Placental epithelial cell (primary cell): Measurements from ENCODE around the gene NLRP9. TPM values are rescaled to one million over a fixed set of nuclear protein-coding genes. Genes with fewer than 3 reads are reported as not detected.

Experiments used
- small RNA-seq: library from RNA; depleted of rRNA; stranded (forward); fragments of <200 nt; gene quantifications from one replicate; pipeline ENCODE3, GENCODE V24; 2012
- total RNA-seq: library from RNA; depleted of rRNA; stranded (reverse); fragments of >200 nt; gene quantifications from 2 replicates; pipeline ENCODE4 v1.2.3, GENCODE V29; 2012

Gene NLRP9
- total RNA-seq = not detected in 2 replicates

GRCh38 chr19:55738302-55738701, at the start of gene NLRP9:
NLRP9 (minus strand) TSS chr19:55738402; CDS start chr19:55738374, 28 bp downstream.

GRCh38 chr19:55768818-55769217, 30.6 kb upstream of the NLRP9 start, which contains the start of gene RFPL4AL1:
RFPL4AL1 (plus strand) TSS chr19:55769118; CDS start chr19:55771805, 2,687 bp downstream.

DNA sequence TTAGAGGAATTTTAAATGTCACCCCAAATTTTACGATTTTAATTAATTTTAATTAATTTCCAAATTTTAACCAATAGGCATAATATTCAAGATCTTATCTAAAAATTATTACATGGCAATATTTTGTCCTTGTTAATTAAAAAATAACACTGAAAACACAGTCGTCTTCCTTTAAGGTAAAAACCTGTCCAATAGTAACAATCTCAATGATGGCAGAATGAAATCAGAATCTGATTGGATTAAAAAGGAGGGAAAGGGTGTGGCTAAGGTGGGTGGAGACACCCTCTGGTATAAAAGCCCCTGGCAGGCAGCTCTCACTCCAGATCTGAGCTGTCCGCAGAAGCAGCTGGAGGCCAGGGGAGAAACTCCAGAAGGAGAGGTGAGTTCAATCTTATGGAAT, 20.6 kb upstream of the NLRP9 start, which contains the start of gene RFPL4A:
Gene RFPL4A (plus strand): TSS at position 301 of the 400 bp plus-strand sequence. CDS start 2,704 bp downstream, outside the sequence.

DNA sequence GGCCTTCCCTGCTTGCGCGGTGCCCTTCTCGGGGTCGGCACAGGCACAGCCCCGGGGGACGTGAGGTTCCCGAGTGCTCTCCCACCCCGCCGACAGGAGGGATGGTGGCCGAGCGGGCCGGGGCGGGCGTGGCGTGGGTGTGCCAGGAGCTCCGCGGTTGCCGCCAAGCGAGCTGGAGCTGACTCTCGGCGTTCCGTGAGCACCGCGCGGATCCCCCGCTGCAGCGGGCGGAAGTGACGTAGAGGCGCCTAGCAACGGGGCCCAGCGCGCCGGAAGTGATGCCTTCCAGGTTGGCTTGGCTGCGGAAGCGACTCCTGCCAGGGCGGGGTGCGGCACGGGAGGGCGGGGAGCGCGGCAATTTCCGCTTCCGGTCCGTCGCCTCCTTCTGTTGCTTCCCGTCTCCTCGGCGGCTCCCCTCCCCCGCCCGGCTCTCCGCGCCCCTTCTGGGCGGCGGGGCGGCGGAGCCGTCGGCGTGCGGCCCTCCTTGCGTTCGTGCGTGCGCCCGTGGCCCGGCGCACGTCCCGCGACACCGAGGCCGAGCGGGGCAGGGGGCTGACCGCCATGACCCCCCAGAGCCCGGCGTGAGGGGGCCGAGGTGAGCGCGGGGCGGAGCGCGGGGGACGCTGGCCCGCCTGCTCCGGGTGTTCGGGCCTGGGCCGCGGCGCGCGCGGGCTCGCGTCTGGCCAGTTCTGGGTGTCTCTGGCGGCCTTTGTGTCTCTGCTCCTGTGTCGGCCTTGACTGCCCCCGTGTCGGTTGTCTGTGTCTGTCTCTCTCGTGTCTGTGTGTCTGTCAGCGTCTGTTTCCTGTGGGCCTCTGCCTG, 63.2 kb downstream of the NLRP9 start, which contains the start of gene EPN1:
Gene EPN1 (plus strand): TSS at position 386 of the 820 bp plus-strand sequence. CDS start 3,402 bp downstream, outside the sequence.

Small RNA genes within 50 kb of the gene (small RNA-seq; reads per million reads assigned to genes)
- not detected for gene AC010525.2

Other genes starting within 250 kb of the NLRP9 start
- 0.22 and 1.2 TPM in 2 replicates for gene SSC5D, start 250.0 kb downstream of the NLRP9 start, total RNA-seq
- not detected in 2 replicates for gene SBK2, start 201.3 kb downstream of the NLRP9 start, total RNA-seq
- not detected in 2 replicates for gene SBK3, start 192.9 kb downstream of the NLRP9 start, total RNA-seq
- gene ZNF579, start 157.6 kb downstream of the NLRP9 start, total RNA-seq = 7.1 and 7.6 TPM in 2 replicates
- 5.1 and 8.9 TPM in 2 replicates for gene FIZ1, start 138.9 kb downstream of the NLRP9 start, total RNA-seq
- 7.5 and 14.1 TPM in 2 replicates for gene ZNF524, start 138.1 kb downstream of the NLRP9 start, total RNA-seq
- gene ZNF865, start 132.8 kb downstream of the NLRP9 start, total RNA-seq = 1.8 and 2.0 TPM in 2 replicates
- gene ZNF784, start 113.8 kb downstream of the NLRP9 start, total RNA-seq = 7.5 and 11.0 TPM in 2 replicates
- 8.1 and 10.2 TPM in 2 replicates for gene ZNF580, start 97.4 kb downstream of the NLRP9 start, total RNA-seq
- 33.3 and 57.3 TPM in 2 replicates for gene ZNF581, start 94.8 kb downstream of the NLRP9 start, total RNA-seq
- 2.8 and 7.5 TPM in 2 replicates for gene CCDC106, start 90.2 kb downstream of the NLRP9 start, total RNA-seq
- 70.3 and 84.4 TPM in 2 replicates for gene U2AF2, start 83.4 kb downstream of the NLRP9 start, total RNA-seq
- 14.5 and 98.1 TPM in 2 replicates for gene EPN1, start 63.2 kb downstream of the NLRP9 start, total RNA-seq
- gene RFPL4A, start 20.7 kb upstream of the NLRP9 start, total RNA-seq = not detected in 2 replicates
- gene RFPL4AL1, start 30.7 kb upstream of the NLRP9 start, total RNA-seq = not detected in 2 replicates
- not detected in 2 replicates for gene NLRP11, start 93.6 kb upstream of the NLRP9 start, total RNA-seq
- gene NLRP4, start 98.1 kb upstream of the NLRP9 start, total RNA-seq = not detected in 2 replicates
- gene NLRP13, start 193.9 kb upstream of the NLRP9 start, total RNA-seq = not detected in 2 replicates
- not detected in 2 replicates for gene NLRP8, start 209.4 kb upstream of the NLRP9 start, total RNA-seq
- gene NLRP5, start 248.4 kb upstream of the NLRP9 start, total RNA-seq = not detected in 2 replicates